GM23248 (cell line): Measurements from ENCODE around the gene LMO1.

Experiments used
- EZH2 ChIP-seq: fragments of 200-600 bp; sonication (generic); IDR thresholded peaks from 2 replicates; pipeline ENCODE4 v1.6.1; 2018; ENCODE audit warnings: antibody characterized with exemption, mild to moderate bottlenecking; ENCODE audit not compliant: insufficient read depth, poor library complexity, severe bottlenecking
- EZH2phosphoT487 ChIP-seq: fragments of 200-600 bp; sonication (generic); IDR thresholded peaks from 2 replicates; pipeline ENCODE4 v1.6.1; 2018; ENCODE audit warnings: antibody characterized with exemption, moderate library complexity, mild to moderate bottlenecking, low read depth; ENCODE audit not compliant: insufficient read depth

- no peak for TF ChIP-seq EZH2phosphoT487
- no peak for TF ChIP-seq EZH2
These were observed 21.6 kb upstream of the LMO1 start for GRCh38 chr11:8285228-8285627.
